H9 (cell line): ENCODE data around the gene CLIC1. TPM values are rescaled to one million over a fixed set of nuclear protein-coding genes. Genes with fewer than 3 reads are reported as not detected.

Source experiments
- DNase-seq: peaks from one replicate; pipeline ENCODE4 v3.0.0-alpha.2; 2017
- H2AFZ ChIP-seq: one replicate; pipeline ENCODE4 v1.6.1; 2013; ENCODE audit warnings: mild to moderate bottlenecking, low read length, control low read depth, moderate library complexity
- H2AK5ac ChIP-seq: 2 replicates; pipeline ENCODE4 v1.6.1; 2013; ENCODE audit warnings: low read length, control low read depth, mixed read lengths; ENCODE audit not compliant: insufficient read length
- H2BK120ac ChIP-seq: one replicate; pipeline ENCODE4 v1.6.1; 2013; ENCODE audit warnings: low read depth, mild to moderate bottlenecking, low read length, control low read depth, inconsistent platforms; ENCODE audit not compliant: poor library complexity, severe bottlenecking
- H2BK12ac ChIP-seq: 2 replicates; pipeline ENCODE4 v1.6.1; 2013; ENCODE audit warnings: low read length, control low read depth, mixed read lengths, low read depth; ENCODE audit not compliant: insufficient read length
- H2BK15ac ChIP-seq: 2 replicates; pipeline ENCODE4 v1.6.1; 2013; ENCODE audit warnings: low read depth, low read length, control low read depth
- H2BK20ac ChIP-seq: one replicate; pipeline ENCODE4 v1.6.1; 2013; ENCODE audit warnings: low read depth, mild to moderate bottlenecking, low read length, control low read depth, inconsistent platforms; ENCODE audit not compliant: poor library complexity, severe bottlenecking
- H2BK5ac ChIP-seq: 2 replicates; pipeline ENCODE4 v1.6.1; 2013; ENCODE audit warnings: low read length, control low read depth, mixed read lengths; ENCODE audit not compliant: insufficient read length
- H3K14ac ChIP-seq: 2 replicates; pipeline ENCODE4 v1.6.1; 2013; ENCODE audit warnings: low read length, control low read depth; ENCODE audit not compliant: insufficient read depth
- H3K18ac ChIP-seq: 2 replicates; pipeline ENCODE4 v1.6.1; 2013; ENCODE audit warnings: low read depth, mild to moderate bottlenecking, mixed read lengths, low read length, control low read depth; ENCODE audit not compliant: insufficient read length
- H3K23ac ChIP-seq: 2 replicates; pipeline ENCODE4 v1.6.1; 2013; ENCODE audit warnings: low read length, control low read depth, mixed read lengths, low read depth; ENCODE audit not compliant: insufficient read length
- H3K23me2 ChIP-seq: 2 replicates; pipeline ENCODE4 v1.6.1; 2013; ENCODE audit warnings: low read depth, mild to moderate bottlenecking, mixed read lengths, low read length, control low read depth; ENCODE audit not compliant: insufficient read length, poor library complexity, severe bottlenecking
- H3K27ac ChIP-seq: 2 replicates; pipeline ENCODE4 v1.5.1; 2013; ENCODE audit warnings: low read length, control low read depth, mixed read lengths, low read depth; ENCODE audit not compliant: insufficient read length
- H3K27me3 ChIP-seq: 2 replicates; pipeline ENCODE4 v1.6.1; 2013; ENCODE audit warnings: low read length, control low read depth, inconsistent platforms; ENCODE audit not compliant: insufficient read depth
- H3K4ac ChIP-seq: 2 replicates; pipeline ENCODE4 v1.6.1; 2013; ENCODE audit warnings: low read depth, mild to moderate bottlenecking, control low read depth, inconsistent platforms, low read length, moderate library complexity
- H3K4me1 ChIP-seq: 2 replicates; pipeline ENCODE4 v1.6.1; 2013; ENCODE audit warnings: low read length, control low read depth, inconsistent platforms; ENCODE audit not compliant: insufficient read depth
- H3K4me2 ChIP-seq: 2 replicates; pipeline ENCODE4 v1.6.1; 2013; ENCODE audit warnings: low read length, control low read depth, mixed read lengths; ENCODE audit not compliant: insufficient read length, insufficient read depth
- H3K56ac ChIP-seq: 2 replicates; pipeline ENCODE4 v1.6.1; 2013; ENCODE audit warnings: low read depth, mild to moderate bottlenecking, mixed read lengths, low read length, control low read depth; ENCODE audit not compliant: insufficient read length
- H3K79me1 ChIP-seq: 2 replicates; pipeline ENCODE4 v1.6.1; 2013; ENCODE audit warnings: low read depth, mild to moderate bottlenecking, moderate library complexity, low read length, control low read depth, inconsistent platforms; ENCODE audit not compliant: insufficient read depth, poor library complexity, severe bottlenecking
- H3K79me2 ChIP-seq: 2 replicates; pipeline ENCODE4 v1.6.1; 2013; ENCODE audit warnings: low read length, control low read depth, inconsistent platforms; ENCODE audit not compliant: insufficient read depth
- H3K9ac ChIP-seq: 2 replicates; pipeline ENCODE4 v1.6.1; 2013; ENCODE audit warnings: low read length, control low read depth, mixed read lengths; ENCODE audit not compliant: insufficient read length; ENCODE audit errors: extremely low read depth
- H3K9me3 ChIP-seq: one replicate; pipeline ENCODE4 v1.6.1; 2013; ENCODE audit warnings: low read depth, low read length, inconsistent platforms; ENCODE audit not compliant: control insufficient read depth
- H3T11ph ChIP-seq: one replicate; pipeline ENCODE4 v1.6.1; 2013; ENCODE audit warnings: mild to moderate bottlenecking, low read length, control low read depth, inconsistent platforms
- H4K20me1 ChIP-seq: one replicate; pipeline ENCODE4 v1.6.1; 2013; ENCODE audit not compliant: control insufficient read depth, insufficient read length, insufficient read depth
- H4K5ac ChIP-seq: 2 replicates; pipeline ENCODE4 v1.6.1; 2013; ENCODE audit warnings: low read depth, mild to moderate bottlenecking, mixed read lengths, low read length, control low read depth; ENCODE audit not compliant: insufficient read length
- H4K8ac ChIP-seq: replicated peaks from 2 replicates; pipeline ENCODE4 v1.6.1; 2013; ENCODE audit warnings: low read length, control low read depth, mixed read lengths, low read depth; ENCODE audit not compliant: insufficient read length
- H4K91ac ChIP-seq: 2 replicates; pipeline ENCODE4 v1.6.1; 2013; ENCODE audit warnings: low read depth, mild to moderate bottlenecking, moderate library complexity, mixed read lengths, low read length, control low read depth; ENCODE audit not compliant: insufficient read length
- H3K27ac Mint-ChIP-seq, 3 experiments: 2 replicates in 2 of 3; 3 replicates in 1 of 3; pipeline ENCODE4 v1.8.0; 2020 to 2021; ENCODE audit warnings: mixed read lengths in 3 of 3, mild to moderate bottlenecking in 1 of 3, moderate library complexity in 1 of 3
- H3K27me3 Mint-ChIP-seq: 2 replicates; pipeline ENCODE4 v1.8.0; 2021; ENCODE audit warnings: low read depth, mild to moderate bottlenecking, moderate library complexity, mixed read lengths
- H3K36me3 Mint-ChIP-seq, 3 experiments: 2 replicates in 2 of 3; 3 replicates in 1 of 3; pipeline ENCODE4 v1.8.0; 2020 to 2021; ENCODE audit warnings: low read depth in 3 of 3, mixed read lengths in 3 of 3; ENCODE audit not compliant: insufficient read depth in 1 of 3
- H3K4me1 Mint-ChIP-seq, 2 experiments: 2 replicates each; pipeline ENCODE4 v1.8.0; 2020; ENCODE audit warnings: mixed read lengths in 2 of 2
- H3K4me3 Mint-ChIP-seq, 2 experiments: 2 replicates in 1 of 2; 3 replicates in 1 of 2; pipeline ENCODE4 v1.8.0; 2020 to 2021; ENCODE audit warnings: mild to moderate bottlenecking in 2 of 2, mixed read lengths in 2 of 2, moderate library complexity in 1 of 2
- H3K9me3 Mint-ChIP-seq, 2 experiments: 2 replicates in 1 of 2; 3 replicates in 1 of 2; pipeline ENCODE4 v1.8.0; 2020; ENCODE audit warnings: mild to moderate bottlenecking in 2 of 2, mixed read lengths in 2 of 2, moderate library complexity in 1 of 2
- CTCF ChIP-seq: fragments of 200-600 bp; sonication (generic); conservative IDR thresholded peaks from 3 replicates; pipeline ENCODE4 v1.8.0; 2021; ENCODE audit warnings: antibody characterized with exemption, mild to moderate bottlenecking
- WGBS: extraction: QIAGEN DNeasy Blood & Tissue Kit; methylation state at CpG from one replicate; pipeline ENCODE4 v1.1.7; 2013; ENCODE audit warnings: missing lambda C conversion rate, low lambda C conversion rate, mixed read lengths; ENCODE audit not compliant: insufficient read length; ENCODE audit errors: extremely low coverage; 5-methylcytosine and 5-hydroxymethylcytosine counted together
- total RNA-seq: library from RNA; stranded (reverse); gene quantifications from 2 replicates; pipeline ENCODE4 v1.2.1, GENCODE V29; 2021

The CLIC1 gene
- total RNA-seq, 1 experiment from 2014 or later = 265 TPM

- H3K18ac ChIP-seq = no peak overlapping the region
- no peak overlapping the region for H2BK5ac ChIP-seq
- no peak overlapping the region for H2BK15ac ChIP-seq
- no CpG with 5 or more reads among the region's 43 CpGs for WGBS
- no peak overlapping the region for H2BK12ac ChIP-seq
- no peak overlapping the region for H4K8ac ChIP-seq
- H2BK20ac ChIP-seq = no peak overlapping the region
- no peak overlapping the region for H3K9ac ChIP-seq
- Mint-ChIP-seq H3K4me3 (no peak overlapping the region), H3K27me3 (no peaks in the 10 kb centered on the region), H3K9me3 (no peaks in the 10 kb centered on the region), H3K27ac (no peak overlapping the region), H3K36me3 (peaks cover 37 to 61% (median 44%) of the 10 kb centered on the region in 3 experiments), H3K4me1 (peaks cover 5 to 10% of the 10 kb centered on the region in 2 experiments; a peak in 3 of 4 replicates)
- H3K27me3 ChIP-seq = no peaks in the 10 kb centered on the region
- no peaks in the 10 kb centered on the region for H3K9me3 ChIP-seq
- H2BK120ac ChIP-seq = no peak overlapping the region
- H3K27ac ChIP-seq = no peak overlapping the region
- H3K4me1 ChIP-seq = no peaks in the 10 kb centered on the region
- no peaks in the 10 kb centered on the region for H4K20me1 ChIP-seq
- H4K5ac ChIP-seq = no peak overlapping the region
- H3K4me2 ChIP-seq = no peak overlapping the region
- H3K4ac ChIP-seq = no peak overlapping the region
- TF ChIP-seq CTCF = no peak
- no peak overlapping the region for H3K23ac ChIP-seq
- H3K79me2 ChIP-seq = no peaks in the 10 kb centered on the region
- no peak overlapping the region for H3K56ac ChIP-seq
- no peak overlapping the region for H2AK5ac ChIP-seq
- DNase-seq = no peak
- H3K14ac ChIP-seq = no peak overlapping the region
- no peak overlapping the region for H2AFZ ChIP-seq
- no peaks in the 10 kb centered on the region for H3K79me1 ChIP-seq
- no peaks in the 10 kb centered on the region for H3K23me2 ChIP-seq
- H4K91ac ChIP-seq = no peak overlapping the region
- H3T11ph ChIP-seq = no peak overlapping the region
Measured at GRCh38 chr6:31778999-31779885, 42.9 kb upstream of the CLIC1 start.
